ENCODE data around the gene CNTNAP5. TPM values are rescaled to one million over a fixed set of nuclear protein-coding genes. Genes with fewer than 3 reads are reported as not detected.

The CNTNAP5 gene
- total RNA-seq, 4 donors from 2014 or later, result 0.17 TPM; not detected in 3

DNA sequence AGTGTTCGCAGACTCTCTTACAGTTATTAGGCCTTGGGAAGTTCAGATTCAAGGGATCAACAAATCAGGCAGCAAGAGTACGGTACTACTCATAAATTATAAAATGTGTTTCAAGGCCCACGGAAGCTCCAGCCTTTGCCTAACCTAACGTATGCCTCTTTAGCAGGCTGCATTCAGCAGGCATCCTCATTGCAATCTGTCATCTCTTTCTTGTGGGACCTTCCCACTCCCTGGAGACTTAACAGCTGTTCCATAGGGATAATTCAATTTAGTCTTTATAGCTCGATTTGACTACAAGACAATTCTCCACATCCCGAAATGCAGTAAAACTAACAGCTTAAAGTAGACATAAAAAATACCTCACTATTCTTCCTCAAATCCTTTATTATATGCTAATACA lies 453.7 kb downstream of the CNTNAP5 start:
- no peaks in the 10 kb centered on the region for H3K4me1 ChIP-seq
- no peaks in the 10 kb centered on the region for H3K9me3 ChIP-seq
- 81% methylated on average over 6 of the region's 6 CpGs for WGBS
- DNase-seq (ENCODE audit: extremely low spot score), result no peak
- no peaks in the 10 kb centered on the region for H3K36me3 ChIP-seq
- H3K27ac ChIP-seq (replicated peaks in 1 of 4), result no peak overlapping the region
- TF ChIP-seq POLR2AphosphoS5 (IDR thresholded peaks at IDR 0.05) (no peak), POLR2A (IDR thresholded peaks at IDR 0.05; ENCODE audit: low read depth) (no peak), EP300 (IDR thresholded peaks at IDR 0.05) (no peak), CTCF (IDR thresholded peaks at IDR 0.05) (no peak)
- intact Hi-C loops (cut with DNase I), result no loop called here
- H3K27me3 ChIP-seq, result no peaks in the 10 kb centered on the region
- H3K4me3 ChIP-seq, result no peak overlapping the region

DNA sequence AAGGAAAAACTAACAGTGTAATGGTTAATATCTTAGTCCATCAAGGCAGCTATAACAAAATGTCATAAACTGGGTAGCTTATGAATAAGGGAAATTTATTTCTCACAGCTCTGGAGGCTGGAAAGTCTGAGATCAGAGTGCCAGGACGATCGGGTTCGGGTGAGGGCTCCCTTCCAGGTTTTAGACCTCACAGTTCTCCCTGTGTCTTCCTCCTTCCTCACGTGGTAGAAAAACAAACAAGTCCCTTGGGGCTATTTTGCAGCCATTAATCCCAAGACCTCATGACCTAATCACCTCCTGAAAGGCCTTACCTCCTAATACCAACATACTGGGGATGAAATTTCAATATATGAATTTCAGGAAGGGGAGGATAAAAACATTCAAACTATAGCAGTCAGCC lies 455.9 kb downstream of the CNTNAP5 start:
- H3K9me3 ChIP-seq, result no peaks in the 10 kb centered on the region

DNA sequence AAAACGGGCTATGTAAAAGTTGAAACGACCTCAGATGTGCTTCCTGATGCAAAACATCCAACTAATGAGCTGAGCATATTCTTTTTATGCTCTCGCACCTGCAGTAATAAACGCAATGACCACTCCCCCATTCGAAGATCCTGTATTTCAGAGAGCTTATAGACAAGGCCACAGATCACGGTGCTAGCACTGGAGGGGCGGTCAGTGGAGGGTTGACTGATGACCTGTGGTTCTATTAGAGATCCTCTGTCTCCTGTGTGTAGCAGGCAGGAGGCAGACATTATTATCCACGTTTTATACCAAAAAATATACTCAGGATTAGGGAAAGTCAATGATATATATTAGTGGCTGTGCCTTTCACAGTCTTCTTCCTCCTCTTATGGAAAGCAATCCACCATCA lies 457.0 kb downstream of the CNTNAP5 start:
- H3K9me3 ChIP-seq, result no peaks in the 10 kb centered on the region
- TF ChIP-seq POLR2AphosphoS5 (IDR thresholded peaks at IDR 0.05) (no peak), POLR2A (IDR thresholded peaks at IDR 0.05; ENCODE audit: low read depth) (no peak), CTCF (IDR thresholded peaks at IDR 0.05) (no peak), EP300 (IDR thresholded peaks at IDR 0.05) (no peak)
- H3K27ac ChIP-seq (replicated peaks in 1 of 4), result no peak overlapping the region
- no peaks in the 10 kb centered on the region for H3K27me3 ChIP-seq
- no peak for DNase-seq (ENCODE audit: extremely low spot score)
- no peaks in the 10 kb centered on the region for H3K4me1 ChIP-seq
- WGBS, result 79% methylated on average over 8 of the region's 8 CpGs
- H3K36me3 ChIP-seq, result no peaks in the 10 kb centered on the region
- no peak overlapping the region for H3K4me3 ChIP-seq
- intact Hi-C loops (cut with DNase I), result no loop called here

More for the DNA sequence above, 455.9 kb downstream of the CNTNAP5 start:
- Histone ChIP-seq H3K27me3 (no peaks in the 10 kb centered on the region), H3K4me3 (no peak overlapping the region), H3K27ac (replicated peaks in 1 of 4) (no peak overlapping the region), H3K36me3 (no peaks in the 10 kb centered on the region), H3K4me1 (no peaks in the 10 kb centered on the region)
- no peak for DNase-seq (ENCODE audit: extremely low spot score)
- intact Hi-C loops (cut with DNase I), result no loop called here
- TF ChIP-seq POLR2AphosphoS5 (IDR thresholded peaks at IDR 0.05), result no peak
- no peak for TF ChIP-seq CTCF (IDR thresholded peaks at IDR 0.05)
- no peak for TF ChIP-seq EP300 (IDR thresholded peaks at IDR 0.05)
- WGBS, result 35% methylated on average over 4 of the region's 4 CpGs

- intact Hi-C loops (cut with DNase I), result no loop called here
- DNase-seq (ENCODE audit: extremely low spot score), result no peak
- WGBS, result 86% methylated on average over 6 of the region's 6 CpGs
- no peak for TF ChIP-seq EP300 (IDR thresholded peaks at IDR 0.05)
- no peak for TF ChIP-seq POLR2AphosphoS5 (IDR thresholded peaks at IDR 0.05)
- no peak for TF ChIP-seq CTCF (IDR thresholded peaks at IDR 0.05)
- no peak for TF ChIP-seq POLR2A (IDR thresholded peaks at IDR 0.05; ENCODE audit: low read depth)
- no peaks in the 10 kb centered on the region for H3K9me3 ChIP-seq
- H3K4me1 ChIP-seq, result no peaks in the 10 kb centered on the region
- no peak overlapping the region for H3K4me3 ChIP-seq
- H3K27ac ChIP-seq (replicated peaks in 1 of 4), result no peak overlapping the region
- H3K36me3 ChIP-seq, result no peaks in the 10 kb centered on the region
- no peaks in the 10 kb centered on the region for H3K27me3 ChIP-seq
These were observed 457.5 kb downstream of the CNTNAP5 start for GRCh38 chr2:124482551-124482950.

- WGBS, result 88% methylated on average over 5 of the region's 5 CpGs
- Histone ChIP-seq H3K4me1 (no peaks in the 10 kb centered on the region), H3K27ac (replicated peaks in 1 of 4) (no peak overlapping the region), H3K36me3 (no peaks in the 10 kb centered on the region), H3K4me3 (no peak overlapping the region), H3K9me3 (no peaks in the 10 kb centered on the region), H3K27me3 (no peaks in the 10 kb centered on the region)
- no peak for DNase-seq (ENCODE audit: extremely low spot score)
- no peak for TF ChIP-seq EP300 (IDR thresholded peaks at IDR 0.05)
- TF ChIP-seq POLR2AphosphoS5 (IDR thresholded peaks at IDR 0.05), result no peak
- TF ChIP-seq POLR2A (IDR thresholded peaks at IDR 0.05; ENCODE audit: low read depth), result no peak
- no peak for TF ChIP-seq CTCF (IDR thresholded peaks at IDR 0.05)
- intact Hi-C loops (cut with DNase I), result no loop called here
These were observed 460.6 kb downstream of the CNTNAP5 start for GRCh38 chr2:124485659-124486058.

All from esophagus muscularis mucosa (tissue), 4 donors.